Measurements from ENCODE around the gene ZBTB21.

GRCh38 chr21:42037943-42038342, 27.8 kb upstream of the ZBTB21 start:
- no peak for TF ChIP-seq CTCF (IDR thresholded peaks at IDR 0.05; ENCODE audit: low read depth, low read length)
- no peak for TF ChIP-seq POLR2A (IDR thresholded peaks at IDR 0.05; ENCODE audit: extremely low read depth, insufficient read length)
- TF ChIP-seq, protein P1, sequence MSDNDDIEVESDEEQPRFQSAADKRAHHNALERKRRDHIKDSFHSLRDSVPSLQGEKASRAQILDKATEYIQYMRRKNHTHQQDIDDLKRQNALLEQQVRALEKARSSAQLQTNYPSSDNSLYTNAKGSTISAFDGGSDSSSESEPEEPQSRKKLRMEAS (IDR thresholded peaks at IDR 0.05; ENCODE audit: low read depth, low read length) = no peak
